ENCODE results near the gene DSG3.
"Not testable (repeated sequence)": the region's sequence is repeated elsewhere in the genome, so short reads cannot be mapped to it uniquely, and the experiment has no call there.

GRCh38 chr18:31507124-31507523, 59.6 kb downstream of the DSG3 start:
- not testable (repeated sequence) for TF ChIP-seq CTCF (IDR thresholded peaks at IDR 0.05); ZFX (IDR thresholded peaks at IDR 0.05; ENCODE audit: borderline replicate concordance)

All from 22Rv1 (cell line).